Measurements from ENCODE around the gene TMEM91. TPM values are rescaled to one million over a fixed set of nuclear protein-coding genes. Genes with fewer than 3 reads are reported as not detected.

Gene TMEM91
- total RNA-seq, 1 donor = 6.2 TPM

GRCh38 chr19:41355035-41355434 lies 21.3 kb upstream of the TMEM91 start:
- peaks cover 7% of the 10 kb centered on the region for H3K4me1 ChIP-seq (ENCODE audit: insufficient read depth, low read length)
- H4K20me1 ChIP-seq (ENCODE audit: insufficient read depth, low read length) = peaks cover 23% of the 10 kb centered on the region
- H3K79me2 ChIP-seq (ENCODE audit: insufficient read depth, low read length) = peaks cover 33% of the 10 kb centered on the region

GRCh38 chr19:41355802-41356201 lies 20.5 kb upstream of the TMEM91 start:
- Histone ChIP-seq H3K27ac (ENCODE audit: low read depth, low read length) (no peak overlapping the region), H3K79me2 (ENCODE audit: insufficient read depth, low read length) (peaks cover 27% of the 10 kb centered on the region), H2AFZ (ENCODE audit: low read length) (no peak overlapping the region), H3K27me3 (ENCODE audit: insufficient read depth, low read length) (no peaks in the 10 kb centered on the region), H3K4me2 (ENCODE audit: insufficient read depth, low read length) (no peak overlapping the region), H3K36me3 (ENCODE audit: insufficient read depth, low read length) (no peaks in the 10 kb centered on the region), H4K20me1 (ENCODE audit: insufficient read depth, low read length) (peaks cover 21% of the 10 kb centered on the region), H3K4me1 (ENCODE audit: insufficient read depth, low read length) (peaks cover 5% of the 10 kb centered on the region), H3K4me3 (ENCODE audit: insufficient read depth, low read length) (no peak overlapping the region), H3K9me3 (ENCODE audit: low read depth, low read length) (no peaks in the 10 kb centered on the region)
- peak; percentile 44 for DNase-seq (ENCODE audit: insufficient read length, low spot score, missing footprints)
- no peak for TF ChIP-seq CTCF (IDR thresholded peaks at IDR 0.05; ENCODE audit: extremely low read depth, low read depth, low read length)

More at GRCh38 chr19:41355035-41355434, 21.3 kb upstream of the TMEM91 start:
- H3K4me2 ChIP-seq (ENCODE audit: insufficient read depth, low read length) = no peak overlapping the region
- no peaks in the 10 kb centered on the region for H3K36me3 ChIP-seq (ENCODE audit: insufficient read depth, low read length)
- no peak for DNase-seq (ENCODE audit: insufficient read length, low spot score, missing footprints)
- no peak overlapping the region for H3K27ac ChIP-seq (ENCODE audit: low read depth, low read length)
- H3K9me3 ChIP-seq (ENCODE audit: low read depth, low read length) = no peaks in the 10 kb centered on the region
- no peaks in the 10 kb centered on the region for H3K27me3 ChIP-seq (ENCODE audit: insufficient read depth, low read length)
- H3K4me3 ChIP-seq (ENCODE audit: insufficient read depth, low read length) = no peak overlapping the region
- no peak overlapping the region for H2AFZ ChIP-seq (ENCODE audit: low read length)
- no peak for TF ChIP-seq CTCF (IDR thresholded peaks at IDR 0.05; ENCODE audit: extremely low read depth, low read depth, low read length)

GRCh38 chr19:41356984-41357739 lies 19.2 kb upstream of the TMEM91 start:
- no peak overlapping the region for H3K27ac ChIP-seq (ENCODE audit: low read depth, low read length)
- no peaks in the 10 kb centered on the region for H3K27me3 ChIP-seq (ENCODE audit: insufficient read depth, low read length)
- no peak overlapping the region for H3K4me2 ChIP-seq (ENCODE audit: insufficient read depth, low read length)
- H3K36me3 ChIP-seq (ENCODE audit: insufficient read depth, low read length) = peaks cover 5% of the 10 kb centered on the region
- peaks cover 13% of the 10 kb centered on the region for H3K79me2 ChIP-seq (ENCODE audit: insufficient read depth, low read length)
- H4K20me1 ChIP-seq (ENCODE audit: insufficient read depth, low read length) = peaks cover 7% of the 10 kb centered on the region
- H3K9me3 ChIP-seq (ENCODE audit: low read depth, low read length) = no peaks in the 10 kb centered on the region
- no peak overlapping the region for H3K4me3 ChIP-seq (ENCODE audit: insufficient read depth, low read length)
- no peak overlapping the region for H2AFZ ChIP-seq (ENCODE audit: low read length)
- peak; percentile 74 for DNase-seq (ENCODE audit: insufficient read length, low spot score, missing footprints)
- peaks cover 5% of the 10 kb centered on the region for H3K4me1 ChIP-seq (ENCODE audit: insufficient read depth, low read length)
- no peak for TF ChIP-seq CTCF (IDR thresholded peaks at IDR 0.05; ENCODE audit: extremely low read depth, low read depth, low read length)

GRCh38 chr19:41357746-41358145 lies 18.6 kb upstream of the TMEM91 start:
- DNase-seq (ENCODE audit: insufficient read length, low spot score, missing footprints) = peak; percentile 26
- Histone ChIP-seq H3K9me3 (ENCODE audit: low read depth, low read length) (no peaks in the 10 kb centered on the region), H4K20me1 (ENCODE audit: insufficient read depth, low read length) (peaks cover 3% of the 10 kb centered on the region), H2AFZ (ENCODE audit: low read length) (no peak overlapping the region), H3K4me2 (ENCODE audit: insufficient read depth, low read length) (no peak overlapping the region), H3K4me1 (ENCODE audit: insufficient read depth, low read length) (peaks cover 5% of the 10 kb centered on the region), H3K4me3 (ENCODE audit: insufficient read depth, low read length) (no peak overlapping the region), H3K27me3 (ENCODE audit: insufficient read depth, low read length) (no peaks in the 10 kb centered on the region), H3K36me3 (ENCODE audit: insufficient read depth, low read length) (peaks cover 5% of the 10 kb centered on the region), H3K27ac (ENCODE audit: low read depth, low read length) (no peak overlapping the region), H3K79me2 (ENCODE audit: insufficient read depth, low read length) (peaks cover 7% of the 10 kb centered on the region)
- TF ChIP-seq CTCF (IDR thresholded peaks at IDR 0.05; ENCODE audit: extremely low read depth, low read depth, low read length) = no peak
